Endothelial cell of umbilical vein (primary cell): ENCODE results near the gene CCDC136. TPM values are rescaled to one million over a fixed set of nuclear protein-coding genes. Genes with fewer than 3 reads are reported as not detected.

Experiments used
- BruUV-seq: library from RNA; stranded (reverse); fragments of 400-500 nt; replicated peaks from 2 replicates; lab custom pipeline; 2021; lab: Mats Ljungman, UMichigan
- CTCF ChIA-PET: fragments of 300-600, 350-600 bp; sonication (Branson Sonifier 250); formaldehyde crosslinking; loops from one replicate; lab custom pipeline; 2021; ENCODE audit warnings: antibody characterized with exemption, inconsistent platforms; lab: Charles Lee
- POLR2A ChIA-PET: fragments of 300-600, 350-600 bp; sonication (Branson Sonifier 250); formaldehyde crosslinking; loops from one replicate; lab custom pipeline; 2021; ENCODE audit warnings: antibody characterized with exemption, inconsistent platforms; lab: Charles Lee
- DNase-seq: peaks from one replicate; pipeline ENCODE4 v3.0.0-alpha.2; 2011; ENCODE audit warnings: low read depth, low spot score
- FAIRE-seq: peaks from 2 replicates; lab custom pipeline; 2011; peaks lifted over from hg19 to GRCh38; lab: Jason Lieb, UNC
- H2AFZ ChIP-seq: 2 replicates; pipeline ENCODE4 v1.6.0; 2012; ENCODE audit warnings: low read depth, low read length, control low read depth, inconsistent platforms
- H3K27ac ChIP-seq: 2 replicates; pipeline ENCODE4 v1.5.1; 2011; ENCODE audit warnings: low read depth, mild to moderate bottlenecking, control low read depth, low read length, moderate library complexity; ENCODE audit not compliant: insufficient read depth
- H3K27me3 ChIP-seq, 2 experiments: 2 replicates each; pipeline versions ENCODE4 v1.6.0 to v1.6.1; 2011; ENCODE audit warnings: low read length in 2 of 2, mixed read lengths in 1 of 2; ENCODE audit not compliant: control insufficient read depth in 2 of 2, insufficient read depth in 2 of 2
- H3K36me3 ChIP-seq, 2 experiments: 2 replicates in 1 of 2; 3 replicates in 1 of 2; pipeline ENCODE4 v1.5.1; 2011; ENCODE audit warnings: low read length in 2 of 2, mild to moderate bottlenecking in 1 of 2, moderate library complexity in 1 of 2; ENCODE audit not compliant: control insufficient read depth in 2 of 2, insufficient read depth in 2 of 2; ENCODE audit errors: extremely low read depth in 1 of 2
- H3K4me1 ChIP-seq: 3 replicates; pipeline ENCODE4 v1.5.1; 2011; ENCODE audit warnings: mild to moderate bottlenecking, low read length; ENCODE audit not compliant: control insufficient read depth, insufficient read depth; ENCODE audit errors: extremely low read depth
- H3K4me2 ChIP-seq: 2 replicates; pipeline ENCODE4 v1.6.1; 2011; ENCODE audit warnings: low read length, control low read depth, mixed read lengths; ENCODE audit not compliant: insufficient read depth
- H3K4me3 ChIP-seq, 3 experiments: fragments of 200-600 bp in 1 of 3; sonication (generic), shearing (Covaris generic) in 1 of 3; replicated peaks in 1 of 3; 2 replicates each; pipeline ENCODE4 v1.5.1; 2011 to 2016; ENCODE audit warnings: control low read depth in 3 of 3, low read length in 3 of 3, mild to moderate bottlenecking in 2 of 3, inconsistent platforms in 1 of 3, low read depth in 1 of 3, moderate library complexity in 1 of 3; ENCODE audit not compliant: insufficient read depth in 1 of 3
- H3K79me2 ChIP-seq: 2 replicates; pipeline ENCODE4 v1.6.0; 2012; ENCODE audit warnings: low read length, inconsistent platforms; ENCODE audit not compliant: control insufficient read depth, insufficient read depth
- H3K9ac ChIP-seq: replicated peaks from 2 replicates; pipeline ENCODE3; 2011; ENCODE audit warnings: low read length, control low read depth; ENCODE audit not compliant: insufficient read depth; ENCODE audit errors: extremely low read depth
- H3K9me1 ChIP-seq: replicated peaks from 3 replicates; pipeline ENCODE4 v1.6.0; 2011; ENCODE audit warnings: mild to moderate bottlenecking, low read length; ENCODE audit not compliant: control insufficient read depth, insufficient read depth; ENCODE audit errors: extremely low read depth
- H3K9me3 ChIP-seq: replicated peaks from 2 replicates; pipeline ENCODE4 v1.5.1; 2012; ENCODE audit warnings: low read length, inconsistent platforms; ENCODE audit not compliant: control insufficient read depth, insufficient read depth
- H4K20me1 ChIP-seq: replicated peaks from 2 replicates; pipeline ENCODE3; 2011; ENCODE audit warnings: mild to moderate bottlenecking, low read length; ENCODE audit not compliant: control insufficient read depth, insufficient read depth; ENCODE audit errors: extremely low read depth
- GATA2 ChIP-seq: IDR thresholded peaks from 2 replicates; pipeline ENCODE4 v1.7.0; 2011; ENCODE audit warnings: low read depth, mild to moderate bottlenecking, moderate library complexity, mixed read lengths, low read length; ENCODE audit not compliant: insufficient read length, insufficient read depth
- JUN ChIP-seq: IDR thresholded peaks from 2 replicates; pipeline ENCODE4 v1.6.1; 2011; ENCODE audit warnings: borderline replicate concordance, low read depth; ENCODE audit not compliant: insufficient read length, insufficient read depth
- POLR2A ChIP-seq: IDR thresholded peaks from 2 replicates; pipeline ENCODE4 v1.6.1; 2012; ENCODE audit warnings: low read depth, mild to moderate bottlenecking, control low read depth, low read length
- POLR2AphosphoS5 ChIP-seq: IDR thresholded peaks from 2 replicates; pipeline ENCODE4 v1.6.1; 2012; ENCODE audit warnings: low read depth, mild to moderate bottlenecking, control low read depth, low read length, moderate library complexity; ENCODE audit not compliant: insufficient read depth
- dilution Hi-C: fragments of 300-500 bp; cut with MboI; formaldehyde crosslinking; loops from one replicate; pipeline ENCODE4 v1.15.0; 2019; ENCODE audit warnings: low sequenced_read_pairs; ENCODE audit not compliant: extremely low pct_ligation_motif_present
- intact Hi-C: fragments of 100-400 bp; cut with micrococcal nuclease; formaldehyde crosslinking; loops from one replicate; pipeline ENCODE4 v1.10.0; 2022
- polyA plus RNA-seq, 4 experiments: library from polyadenylated mRNA; depleted of rRNA in 3 of 4; stranded (reverse) in 3 of 4; unstranded in 1 of 4; fragments of >200 nt; gene quantifications; 2 replicates each; pipeline versions ENCODE4 v1.2.1 to v1.2.3, GENCODE V29; 2011 to 2012; ENCODE audit warnings: missing spikeins in 1 of 4
- total RNA-seq: library from RNA; stranded (reverse); gene quantifications from 2 replicates; pipeline ENCODE4 v1.2.3, GENCODE V29; 2021
- TF ChIP-seq, protein P1 (sequence below), 2 donors: IDR thresholded peaks; 1 replicate in 1 of 2; 2 replicates in 1 of 2; pipeline ENCODE4 v1.5.1; 2011; ENCODE audit warnings: low read length in 2 of 2, mild to moderate bottlenecking in 2 of 2, moderate library complexity in 2 of 2, control low read depth in 1 of 2, inconsistent platforms in 1 of 2, low read depth in 1 of 2; ENCODE audit not compliant: insufficient read depth in 1 of 2; ENCODE audit errors: extremely low read depth in 1 of 2
- TF ChIP-seq, protein P2 (sequence below): IDR thresholded peaks from 2 replicates; pipeline ENCODE4 v1.6.1; 2011; ENCODE audit not compliant: insufficient read depth, insufficient read length

CCDC136 gene
- total and polyA plus RNA-seq, 2 donors (not counting 3 experiments of a cell fraction or from before 2014, with no cell fraction given): 1.8 to 3.3 TPM

DNA sequence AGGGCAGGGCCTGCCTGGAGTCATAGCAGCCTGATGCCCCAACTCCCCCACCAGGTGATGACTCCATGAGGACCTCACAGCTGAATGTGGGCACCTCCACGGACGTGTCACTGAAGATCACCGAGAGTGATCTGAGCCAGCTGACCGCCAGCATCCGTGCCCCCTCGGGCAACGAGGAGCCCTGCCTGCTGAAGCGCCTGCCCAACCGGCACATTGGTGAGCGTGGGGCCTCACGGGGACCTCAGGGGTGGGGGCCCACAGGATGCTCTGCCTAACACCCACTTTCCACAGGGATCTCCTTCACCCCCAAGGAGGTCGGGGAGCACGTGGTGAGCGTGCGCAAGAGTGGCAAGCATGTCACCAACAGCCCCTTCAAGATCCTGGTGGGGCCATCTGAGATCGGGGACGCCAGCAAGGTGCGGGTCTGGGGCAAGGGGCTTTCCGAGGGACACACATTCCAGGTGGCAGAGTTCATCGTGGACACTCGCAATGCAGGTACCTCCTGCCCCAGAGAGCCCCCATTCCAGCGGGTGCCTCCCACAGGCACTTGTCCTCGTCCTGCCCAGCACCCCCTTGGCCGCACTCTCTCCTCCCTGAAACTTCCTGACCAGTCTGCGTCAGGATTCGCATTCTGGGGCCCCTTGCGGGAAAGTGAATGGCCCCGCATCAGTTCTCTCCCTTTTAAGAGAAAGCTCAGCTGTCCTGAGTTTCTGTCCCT, 60.9 kb downstream of the CCDC136 start:
- DNase-seq: no peak
- no peak for TF ChIP-seq POLR2A
- TF ChIP-seq, protein P1, sequence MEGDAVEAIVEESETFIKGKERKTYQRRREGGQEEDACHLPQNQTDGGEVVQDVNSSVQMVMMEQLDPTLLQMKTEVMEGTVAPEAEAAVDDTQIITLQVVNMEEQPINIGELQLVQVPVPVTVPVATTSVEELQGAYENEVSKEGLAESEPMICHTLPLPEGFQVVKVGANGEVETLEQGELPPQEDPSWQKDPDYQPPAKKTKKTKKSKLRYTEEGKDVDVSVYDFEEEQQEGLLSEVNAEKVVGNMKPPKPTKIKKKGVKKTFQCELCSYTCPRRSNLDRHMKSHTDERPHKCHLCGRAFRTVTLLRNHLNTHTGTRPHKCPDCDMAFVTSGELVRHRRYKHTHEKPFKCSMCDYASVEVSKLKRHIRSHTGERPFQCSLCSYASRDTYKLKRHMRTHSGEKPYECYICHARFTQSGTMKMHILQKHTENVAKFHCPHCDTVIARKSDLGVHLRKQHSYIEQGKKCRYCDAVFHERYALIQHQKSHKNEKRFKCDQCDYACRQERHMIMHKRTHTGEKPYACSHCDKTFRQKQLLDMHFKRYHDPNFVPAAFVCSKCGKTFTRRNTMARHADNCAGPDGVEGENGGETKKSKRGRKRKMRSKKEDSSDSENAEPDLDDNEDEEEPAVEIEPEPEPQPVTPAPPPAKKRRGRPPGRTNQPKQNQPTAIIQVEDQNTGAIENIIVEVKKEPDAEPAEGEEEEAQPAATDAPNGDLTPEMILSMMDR (IDR thresholded peaks at IDR 0.05; ENCODE audit: extremely low read depth in 1 of 2, insufficient read depth in 1 of 2, low read depth in 1 of 2, low read length in 2 of 2): no peak
- no peak for TF ChIP-seq POLR2AphosphoS5
- no peak for TF ChIP-seq JUN
- TF ChIP-seq, protein P2, sequence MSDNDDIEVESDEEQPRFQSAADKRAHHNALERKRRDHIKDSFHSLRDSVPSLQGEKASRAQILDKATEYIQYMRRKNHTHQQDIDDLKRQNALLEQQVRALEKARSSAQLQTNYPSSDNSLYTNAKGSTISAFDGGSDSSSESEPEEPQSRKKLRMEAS: no peak
- TF ChIP-seq GATA2: no peak
- no peak overlapping the region for H2AFZ ChIP-seq
- H3K4me2 ChIP-seq: no peak overlapping the region
- intact Hi-C loops (no loop called here), dilution Hi-C loops (no loop called here)
- BruUV-seq: no TSS peak
- H4K20me1 ChIP-seq: no peaks in the 10 kb centered on the region
- H3K4me1 ChIP-seq: no peaks in the 10 kb centered on the region
- H3K27me3 ChIP-seq: no peaks in the 10 kb centered on the region
- H3K9ac ChIP-seq: no peak overlapping the region
- H3K79me2 ChIP-seq: no peaks in the 10 kb centered on the region
- no peak for FAIRE-seq
- no peaks in the 10 kb centered on the region for H3K9me3 ChIP-seq
- H3K36me3 ChIP-seq: peaks cover 12 to 81% of the 10 kb centered on the region in 2 experiments
- ChIA-PET POLR2A (no interaction called here), CTCF (no interaction called here)
- no peak overlapping the region for H3K27ac ChIP-seq
- no peak overlapping the region for H3K4me3 ChIP-seq
- no peaks in the 10 kb centered on the region for H3K9me1 ChIP-seq
